HepG2 (cell line): ENCODE data around the gene KLF3. TPM values are rescaled to one million over a fixed set of nuclear protein-coding genes. Genes with fewer than 3 reads are reported as not detected.

Experiments used
- ARID2 ChIP-seq: sonication (generic); formaldehyde crosslinking; IDR thresholded peaks from 2 replicates; pipeline ENCODE4 v1.8.1; 2022; ENCODE audit warnings: mild to moderate bottlenecking, missing genetic modification reagents, borderline replicate concordance
- BORCS8-MEF2B ChIP-seq: sonication (generic); formaldehyde crosslinking; IDR thresholded peaks from 2 replicates; pipeline ENCODE4 v1.8.0; 2022; ENCODE audit warnings: mild to moderate bottlenecking, missing genetic modification reagents
- FOSL1 ChIP-seq: sonication (generic); formaldehyde crosslinking; IDR thresholded peaks from 2 replicates; pipeline ENCODE4 v1.9.0; 2021; ENCODE audit warnings: missing genetic modification reagents, borderline replicate concordance
- FOXA3 ChIP-seq: IDR thresholded peaks from 2 replicates; pipeline ENCODE4 v1.6.1; 2016; ENCODE audit warnings: missing genetic modification reagents, missing compliant biosample characterization
- HNF4A ChIP-seq: sonication (generic); formaldehyde crosslinking; IDR thresholded peaks from 2 replicates; pipeline ENCODE4 v1.4.0; 2020; ENCODE audit warnings: missing genetic modification reagents
- RORA ChIP-seq: sonication (generic); formaldehyde crosslinking; IDR thresholded peaks from 2 replicates; pipeline ENCODE4 v1.5.0; 2020; ENCODE audit warnings: mild to moderate bottlenecking, missing genetic modification reagents, moderate library complexity
- SOX13 ChIP-seq, 3 experiments: fragments of 450-650 bp in 1 of 3; sonication (generic) in 1 of 3; formaldehyde crosslinking in 1 of 3; IDR thresholded peaks in 2 of 3; conservative IDR thresholded peaks in 1 of 3; 2 replicates each; pipeline versions ENCODE4 v1.5.0 to v1.6.1; 2016 to 2020; ENCODE audit warnings: antibody characterized with exemption in 1 of 3, mild to moderate bottlenecking in 1 of 3, missing compliant biosample characterization in 1 of 3, missing genetic modification reagents in 1 of 3, moderate library complexity in 1 of 3
- ZBTB38 ChIP-seq: sonication (generic); formaldehyde crosslinking; IDR thresholded peaks from 2 replicates; pipeline ENCODE4 v1.5.1; 2020; ENCODE audit warnings: mild to moderate bottlenecking, missing genetic modification reagents
- ZC3H4 ChIP-seq: sonication (generic); formaldehyde crosslinking; IDR thresholded peaks from 2 replicates; pipeline ENCODE4 v1.4.0; 2020; ENCODE audit warnings: missing genetic modification reagents, borderline replicate concordance
- ZNF225 ChIP-seq: sonication (generic); formaldehyde crosslinking; IDR thresholded peaks from 2 replicates; pipeline ENCODE4 v1.4.0; 2020; ENCODE audit warnings: mild to moderate bottlenecking, missing genetic modification reagents
- ZNF432 ChIP-seq: sonication (generic); formaldehyde crosslinking; IDR thresholded peaks from 2 replicates; pipeline ENCODE4 v1.5.0; 2020; ENCODE audit warnings: missing genetic modification reagents, mild to moderate bottlenecking, borderline replicate concordance
- polyA plus RNA-seq, 8 experiments: library from polyadenylated mRNA; depleted of rRNA in 3 of 8; stranded (reverse) in 7 of 8; unstranded in 1 of 8; fragments of >200 nt; fragmentation: Illumina TruSeq in 4 of 8; extraction: Trizol in 4 of 8; gene quantifications; 2 replicates each; pipeline versions ENCODE4 v1.2.1 to v1.2.3, GENCODE V29; 2011 to 2016; ENCODE audit warnings: low read depth in 4 of 8, missing spikeins in 1 of 8, mixed read lengths in 1 of 8; ENCODE audit not compliant: insufficient read depth in 1 of 8
- total RNA-seq, 5 experiments: library from RNA; depleted of rRNA; stranded (reverse); fragments of >200 nt; fragmentation: Illumina TruSeq; extraction: Trizol; gene quantifications; 2 replicates each; pipeline ENCODE4 v1.2.3, GENCODE V29; 2016; ENCODE audit warnings: low read depth in 1 of 5
- TF ChIP-seq, protein P1 (sequence below), 2 experiments: sonication (generic) in 1 of 2; formaldehyde crosslinking in 1 of 2; IDR thresholded peaks; 2 replicates each; pipeline versions ENCODE4 v1.6.1 to v1.9.0; 2014 to 2022; ENCODE audit warnings: antibody characterized with exemption in 1 of 2, borderline replicate concordance in 1 of 2, inconsistent platforms in 1 of 2, low read depth in 1 of 2, missing genetic modification reagents in 1 of 2
- TF ChIP-seq, protein P2 (sequence below): sonication (generic); formaldehyde crosslinking; IDR thresholded peaks from 2 replicates; pipeline ENCODE4 v1.4.0; 2020; ENCODE audit warnings: missing genetic modification reagents, borderline replicate concordance
- TF ChIP-seq, protein P3 (sequence below), 2 experiments: sonication (generic) in 1 of 2; formaldehyde crosslinking in 1 of 2; IDR thresholded peaks; 2 replicates each; pipeline versions ENCODE4 v1.4.0 to v1.6.1; 2018 to 2020; ENCODE audit warnings: missing genetic modification reagents in 2 of 2, borderline replicate concordance in 1 of 2, low read depth in 1 of 2, mild to moderate bottlenecking in 1 of 2, missing biosample characterization in 1 of 2
- TF ChIP-seq, protein P4 (sequence below): sonication (generic); formaldehyde crosslinking; IDR thresholded peaks from 2 replicates; pipeline ENCODE4 v1.4.0; 2020; ENCODE audit warnings: missing genetic modification reagents

Gene KLF3
- total and polyA plus RNA-seq, 2 of the 13 experiments (the other 11 are each of a cell fraction or from before 2014, with no cell fraction given): 29.1 to 37.8 TPM

DNA sequence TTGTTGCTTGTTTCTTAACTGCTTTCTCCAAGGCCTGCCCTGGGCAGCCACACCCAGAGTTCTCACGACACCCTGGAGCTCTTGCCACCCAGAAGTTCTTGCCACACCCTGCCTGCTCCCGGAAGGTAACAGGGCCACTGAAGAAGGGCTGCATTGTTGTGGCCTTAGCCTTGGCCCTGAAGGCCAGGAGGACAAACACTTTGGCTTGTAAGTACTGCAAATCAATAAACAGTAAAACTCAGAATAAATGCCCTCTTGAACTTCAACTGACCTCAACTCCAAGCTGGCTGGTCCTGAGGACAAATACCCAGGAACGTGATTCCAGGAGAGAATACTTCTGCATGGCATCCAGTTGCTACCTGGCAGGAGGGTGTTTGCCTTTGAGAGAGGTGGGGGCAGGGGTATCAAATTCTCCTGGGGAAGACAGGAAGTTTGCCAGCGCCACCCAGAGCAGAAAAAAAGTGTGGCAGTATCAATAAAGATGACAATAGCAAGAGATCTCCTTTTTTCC is 64.7 kb downstream of the KLF3 start (continued):
- TF ChIP-seq, protein P1, sequence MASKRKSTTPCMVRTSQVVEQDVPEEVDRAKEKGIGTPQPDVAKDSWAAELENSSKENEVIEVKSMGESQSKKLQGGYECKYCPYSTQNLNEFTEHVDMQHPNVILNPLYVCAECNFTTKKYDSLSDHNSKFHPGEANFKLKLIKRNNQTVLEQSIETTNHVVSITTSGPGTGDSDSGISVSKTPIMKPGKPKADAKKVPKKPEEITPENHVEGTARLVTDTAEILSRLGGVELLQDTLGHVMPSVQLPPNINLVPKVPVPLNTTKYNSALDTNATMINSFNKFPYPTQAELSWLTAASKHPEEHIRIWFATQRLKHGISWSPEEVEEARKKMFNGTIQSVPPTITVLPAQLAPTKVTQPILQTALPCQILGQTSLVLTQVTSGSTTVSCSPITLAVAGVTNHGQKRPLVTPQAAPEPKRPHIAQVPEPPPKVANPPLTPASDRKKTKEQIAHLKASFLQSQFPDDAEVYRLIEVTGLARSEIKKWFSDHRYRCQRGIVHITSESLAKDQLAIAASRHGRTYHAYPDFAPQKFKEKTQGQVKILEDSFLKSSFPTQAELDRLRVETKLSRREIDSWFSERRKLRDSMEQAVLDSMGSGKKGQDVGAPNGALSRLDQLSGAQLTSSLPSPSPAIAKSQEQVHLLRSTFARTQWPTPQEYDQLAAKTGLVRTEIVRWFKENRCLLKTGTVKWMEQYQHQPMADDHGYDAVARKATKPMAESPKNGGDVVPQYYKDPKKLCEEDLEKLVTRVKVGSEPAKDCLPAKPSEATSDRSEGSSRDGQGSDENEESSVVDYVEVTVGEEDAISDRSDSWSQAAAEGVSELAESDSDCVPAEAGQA (IDR thresholded peaks at IDR 0.05; ENCODE audit: low read depth): no peak
- TF ChIP-seq, protein P1 (CRISPR knock-in tag; IDR thresholded peaks at IDR 0.05; ENCODE audit: borderline replicate concordance): no peak
- TF ChIP-seq, protein P2, sequence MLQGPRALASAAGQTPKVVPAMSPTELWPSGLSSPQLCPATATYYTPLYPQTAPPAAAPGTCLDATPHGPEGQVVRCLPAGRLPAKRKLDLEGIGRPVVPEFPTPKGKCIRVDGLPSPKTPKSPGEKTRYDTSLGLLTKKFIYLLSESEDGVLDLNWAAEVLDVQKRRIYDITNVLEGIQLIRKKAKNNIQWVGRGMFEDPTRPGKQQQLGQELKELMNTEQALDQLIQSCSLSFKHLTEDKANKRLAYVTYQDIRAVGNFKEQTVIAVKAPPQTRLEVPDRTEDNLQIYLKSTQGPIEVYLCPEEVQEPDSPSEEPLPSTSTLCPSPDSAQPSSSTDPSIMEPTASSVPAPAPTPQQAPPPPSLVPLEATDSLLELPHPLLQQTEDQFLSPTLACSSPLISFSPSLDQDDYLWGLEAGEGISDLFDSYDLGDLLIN: no peak
- TF ChIP-seq HNF4A (0 out of 2 replicates have a peak, but pooled peaks have one; percentile 13), SOX13 (IDR thresholded peaks at IDR 0.05) (no peak), SOX13 (CRISPR knock-in tag; conservative IDR thresholded peaks at IDR 0.05 in 1 of 2, IDR thresholded peaks at IDR 0.05 in 1 of 2) (peak in 1 of 2 experiments; percentile 36; a peak in 1 of 4 replicates), ZNF432 (no peak), ZBTB38 (no peak), BORCS8-MEF2B (CRISPR knock-in tag) (no peak), ZC3H4 (no peak), ARID2 (CRISPR knock-in tag) (no peak), RORA (CRISPR knock-in tag) (no peak), ZNF225 (CRISPR knock-in tag) (no peak), FOSL1 (CRISPR knock-in tag) (no peak), FOXA3 (CRISPR knock-in tag) (0 out of 2 replicates have a peak, but pooled peaks have one; percentile 12)
- TF ChIP-seq, protein P3, sequence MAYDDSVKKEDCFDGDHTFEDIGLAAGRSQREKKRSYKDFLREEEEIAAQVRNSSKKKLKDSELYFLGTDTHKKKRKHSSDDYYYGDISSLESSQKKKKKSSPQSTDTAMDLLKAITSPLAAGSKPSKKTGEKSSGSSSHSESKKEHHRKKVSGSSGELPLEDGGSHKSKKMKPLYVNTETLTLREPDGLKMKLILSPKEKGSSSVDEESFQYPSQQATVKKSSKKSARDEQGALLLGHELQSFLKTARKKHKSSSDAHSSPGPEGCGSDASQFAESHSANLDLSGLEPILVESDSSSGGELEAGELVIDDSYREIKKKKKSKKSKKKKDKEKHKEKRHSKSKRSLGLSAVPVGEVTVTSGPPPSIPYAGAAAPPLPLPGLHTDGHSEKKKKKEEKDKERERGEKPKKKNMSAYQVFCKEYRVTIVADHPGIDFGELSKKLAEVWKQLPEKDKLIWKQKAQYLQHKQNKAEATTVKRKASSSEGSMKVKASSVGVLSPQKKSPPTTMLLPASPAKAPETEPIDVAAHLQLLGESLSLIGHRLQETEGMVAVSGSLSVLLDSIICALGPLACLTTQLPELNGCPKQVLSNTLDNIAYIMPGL (CRISPR knock-in tag; IDR thresholded peaks at IDR 0.05; ENCODE audit: borderline replicate concordance in 1 of 2, low read depth in 1 of 2): no peak
- TF ChIP-seq, protein P4, sequence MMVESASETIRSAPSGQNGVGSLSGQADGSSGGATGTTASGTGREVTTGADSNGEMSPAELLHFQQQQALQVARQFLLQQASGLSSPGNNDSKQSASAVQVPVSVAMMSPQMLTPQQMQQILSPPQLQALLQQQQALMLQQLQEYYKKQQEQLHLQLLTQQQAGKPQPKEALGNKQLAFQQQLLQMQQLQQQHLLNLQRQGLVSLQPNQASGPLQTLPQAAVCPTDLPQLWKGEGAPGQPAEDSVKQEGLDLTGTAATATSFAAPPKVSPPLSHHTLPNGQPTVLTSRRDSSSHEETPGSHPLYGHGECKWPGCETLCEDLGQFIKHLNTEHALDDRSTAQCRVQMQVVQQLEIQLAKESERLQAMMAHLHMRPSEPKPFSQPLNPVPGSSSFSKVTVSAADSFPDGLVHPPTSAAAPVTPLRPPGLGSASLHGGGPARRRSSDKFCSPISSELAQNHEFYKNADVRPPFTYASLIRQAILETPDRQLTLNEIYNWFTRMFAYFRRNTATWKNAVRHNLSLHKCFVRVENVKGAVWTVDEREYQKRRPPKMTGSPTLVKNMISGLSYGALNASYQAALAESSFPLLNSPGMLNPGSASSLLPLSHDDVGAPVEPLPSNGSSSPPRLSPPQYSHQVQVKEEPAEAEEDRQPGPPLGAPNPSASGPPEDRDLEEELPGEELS (CRISPR knock-in tag): no peak
